ENCODE data around the gene FAM168A. TPM values are rescaled to one million over a fixed set of nuclear protein-coding genes. Genes with fewer than 3 reads are reported as not detected.

The FAM168A gene
- total and polyA plus RNA-seq, 10 of the 15 experiments (the other 5 are each of a cell fraction or from before 2014, with no cell fraction given), result 1.7 to 20.0 (median 10.0) TPM

- peak; percentile 59; the same call in 1 of the 2 replicates for TF ChIP-seq POLR2AphosphoS5 (IDR thresholded peaks at IDR 0.05; ENCODE audit: low read length)
- peak; percentile 93 for TF ChIP-seq GABPA (IDR thresholded peaks at IDR 0.05; ENCODE audit: low read depth)
- TF ChIP-seq HDAC2 (IDR thresholded peaks at IDR 0.05), result no peak
- TF ChIP-seq MEF2B (IDR thresholded peaks at IDR 0.05; ENCODE audit: partially characterized antibody, poor library complexity, severe bottlenecking), result peak; percentile 48
- peak; percentile 73 for TF ChIP-seq TARDBP (IDR thresholded peaks at IDR 0.05; ENCODE audit: borderline replicate concordance)
- no peak for TF ChIP-seq KDM1A (IDR thresholded peaks at IDR 0.05; ENCODE audit: borderline replicate concordance)
- TF ChIP-seq CREM (IDR thresholded peaks at IDR 0.05; ENCODE audit: low read depth), result peak; percentile 88; the same call in 1 of the 2 replicates
- TF ChIP-seq CTCF (IDR thresholded peaks at IDR 0.05 in 2 of 3, conservative IDR thresholded peaks at IDR 0.05 in 1 of 3; ENCODE audit: control insufficient read depth in 2 of 3, extremely low read depth in 1 of 3, insufficient read depth in 1 of 3, low read depth in 3 of 3, low read length in 3 of 3), result peak in 2 of 3 experiments; percentile 11 to 26; a peak in 2 of 6 replicates
- TF ChIP-seq, protein P1, sequence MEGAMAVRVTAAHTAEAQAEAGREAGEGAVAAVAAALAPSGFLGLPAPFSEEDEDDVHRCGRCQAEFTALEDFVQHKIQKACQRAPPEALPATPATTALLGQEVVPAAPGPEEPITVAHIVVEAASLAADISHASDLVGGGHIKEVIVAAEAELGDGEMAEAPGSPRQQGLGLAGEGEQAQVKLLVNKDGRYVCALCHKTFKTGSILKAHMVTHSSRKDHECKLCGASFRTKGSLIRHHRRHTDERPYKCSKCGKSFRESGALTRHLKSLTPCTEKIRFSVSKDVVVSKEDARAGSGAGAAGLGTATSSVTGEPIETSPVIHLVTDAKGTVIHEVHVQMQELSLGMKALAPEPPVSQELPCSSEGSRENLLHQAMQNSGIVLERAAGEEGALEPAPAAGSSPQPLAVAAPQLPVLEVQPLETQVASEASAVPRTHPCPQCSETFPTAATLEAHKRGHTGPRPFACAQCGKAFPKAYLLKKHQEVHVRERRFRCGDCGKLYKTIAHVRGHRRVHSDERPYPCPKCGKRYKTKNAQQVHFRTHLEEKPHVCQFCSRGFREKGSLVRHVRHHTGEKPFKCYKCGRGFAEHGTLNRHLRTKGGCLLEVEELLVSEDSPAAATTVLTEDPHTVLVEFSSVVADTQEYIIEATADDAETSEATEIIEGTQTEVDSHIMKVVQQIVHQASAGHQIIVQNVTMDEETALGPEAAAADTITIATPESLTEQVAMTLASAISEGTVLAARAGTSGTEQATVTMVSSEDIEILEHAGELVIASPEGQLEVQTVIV (IDR thresholded peaks at IDR 0.05; ENCODE audit: borderline replicate concordance, partially characterized antibody), result peak; percentile 57
- TF ChIP-seq ETV6 (conservative IDR thresholded peaks at IDR 0.05 in 1 of 2, IDR thresholded peaks at IDR 0.05 in 1 of 2; ENCODE audit: borderline replicate concordance in 1 of 2, low read depth in 1 of 2), result 0 out of 4 replicates have a peak, but pooled peaks of 1 of the 2 experiments have one; percentile 40
- TF ChIP-seq RAD21 (IDR thresholded peaks at IDR 0.05; ENCODE audit: insufficient read depth, low read depth, low read length), result peak; percentile 8; the same call in 1 of the 2 replicates
- TF ChIP-seq IRF4 (IDR thresholded peaks at IDR 0.05; ENCODE audit: low read depth, low read length), result peak; percentile 36; the same call in 1 of the 2 replicates
- TF ChIP-seq PML (IDR thresholded peaks at IDR 0.05; ENCODE audit: low read length), result peak; percentile 80; the same call in 1 of the 2 replicates
- TF ChIP-seq HDGF (IDR thresholded peaks at IDR 0.05), result peak; percentile 71; the same call in 1 of the 2 replicates
- no peak for TF ChIP-seq TCF3 (IDR thresholded peaks at IDR 0.05; ENCODE audit: borderline replicate concordance, insufficient read depth, low read depth, low read length)
- TF ChIP-seq NBN (IDR thresholded peaks at IDR 0.05), result peak; percentile 91
- TF ChIP-seq BACH1 (IDR thresholded peaks at IDR 0.05; ENCODE audit: borderline replicate concordance), result no peak
- peak; percentile 4; the same call in 1 of the 2 replicates for TF ChIP-seq CBFB (IDR thresholded peaks at IDR 0.05; ENCODE audit: low read depth)
- peak; percentile 55 for TF ChIP-seq NR2F1 (conservative IDR thresholded peaks at IDR 0.05)
- 0 out of 2 replicates have a peak, but pooled peaks have one; percentile 25 for TF ChIP-seq LARP7 (IDR thresholded peaks at IDR 0.05)
- TF ChIP-seq IKZF2 (IDR thresholded peaks at IDR 0.05), result peak; percentile 42 to 58; a peak in 3 of 4 replicates
- TF ChIP-seq ELK1 (IDR thresholded peaks at IDR 0.05; ENCODE audit: low read depth, low read length), result peak; percentile 79
- TF ChIP-seq MTA3 (IDR thresholded peaks at IDR 0.05; ENCODE audit: borderline replicate concordance, low read length), result no peak
- peak; percentile 84 for TF ChIP-seq NR2C1 (IDR thresholded peaks at IDR 0.05)
- TF ChIP-seq CHD2 (IDR thresholded peaks at IDR 0.05; ENCODE audit: borderline replicate concordance, low read depth, low read length), result peak; percentile 81
Measured at GRCh38 chr11:73597956-73598718, at the start of gene FAM168A (continued).
